Measurements from ENCODE around the gene FBXO47.

Gene FBXO47

GRCh38 chr17:38906460-38907228 lies 60.6 kb downstream of the FBXO47 start:
- no peak for DNase-seq (ENCODE audit: low read depth in 2 of 2, low spot score in 1 of 2)

GRCh38 chr17:38905375-38905774 lies 61.8 kb downstream of the FBXO47 start:
- no peak for DNase-seq (ENCODE audit: low read depth in 2 of 2, low spot score in 1 of 2)

- DNase-seq (ENCODE audit: low read depth in 2 of 2, low spot score in 1 of 2) = no peak
Observed at GRCh38 chr17:38904892-38905291, 62.3 kb downstream of the FBXO47 start.

GRCh38 chr17:38903404-38903803 lies 63.8 kb downstream of the FBXO47 start:
- no peak for DNase-seq (ENCODE audit: low read depth in 2 of 2, low spot score in 1 of 2)

GRCh38 chr17:38900978-38901656 lies 66.1 kb downstream of the FBXO47 start:
- peak in 1 of 2 donors; percentile 21 for DNase-seq (ENCODE audit: low read depth in 2 of 2, low spot score in 1 of 2)

- DNase-seq (ENCODE audit: low read depth in 2 of 2, low spot score in 1 of 2) = no peak
Observed at GRCh38 chr17:38899421-38899820, 67.8 kb downstream of the FBXO47 start.

GRCh38 chr17:38898812-38899348 lies 68.3 kb downstream of the FBXO47 start:
- peak; percentile 46 to 69 for DNase-seq (ENCODE audit: low read depth in 2 of 2, low spot score in 1 of 2)

- no peak for DNase-seq (ENCODE audit: low read depth in 2 of 2, low spot score in 1 of 2)
Observed at GRCh38 chr17:38898291-38898679, 68.9 kb downstream of the FBXO47 start.

- DNase-seq (ENCODE audit: low read depth in 2 of 2, low spot score in 1 of 2) = no peak
Observed at GRCh38 chr17:38897671-38898290, 69.4 kb downstream of the FBXO47 start.

- DNase-seq (ENCODE audit: low read depth in 2 of 2, low spot score in 1 of 2) = no peak
Observed at GRCh38 chr17:38897176-38897575, 70.0 kb downstream of the FBXO47 start.

- DNase-seq (ENCODE audit: low read depth in 2 of 2, low spot score in 1 of 2) = no peak
Observed at GRCh38 chr17:38896346-38896954, 70.8 kb downstream of the FBXO47 start.

- DNase-seq (ENCODE audit: low read depth in 2 of 2, low spot score in 1 of 2) = no peak
Observed at GRCh38 chr17:38894276-38894675, 72.9 kb downstream of the FBXO47 start.

- DNase-seq (ENCODE audit: low read depth in 2 of 2, low spot score in 1 of 2) = no peak
Observed at GRCh38 chr17:38893607-38894006, 73.6 kb downstream of the FBXO47 start.

GRCh38 chr17:38893113-38893512 lies 74.1 kb downstream of the FBXO47 start:
- DNase-seq (ENCODE audit: low read depth in 2 of 2, low spot score in 1 of 2) = no peak

- DNase-seq (ENCODE audit: low read depth in 2 of 2, low spot score in 1 of 2) = no peak
Observed at GRCh38 chr17:38892620-38893019, 74.6 kb downstream of the FBXO47 start.

- no peak for DNase-seq (ENCODE audit: low read depth in 2 of 2, low spot score in 1 of 2)
Observed at GRCh38 chr17:38892083-38892482, 75.1 kb downstream of the FBXO47 start.

- DNase-seq (ENCODE audit: low read depth in 2 of 2, low spot score in 1 of 2) = no peak
Observed at GRCh38 chr17:38891441-38891840, 75.8 kb downstream of the FBXO47 start.

- DNase-seq (ENCODE audit: low read depth in 2 of 2, low spot score in 1 of 2) = no peak
Observed at GRCh38 chr17:38890410-38890746, 76.8 kb downstream of the FBXO47 start.

GRCh38 chr17:38889745-38890409 lies 77.3 kb downstream of the FBXO47 start:
- DNase-seq (ENCODE audit: low read depth in 2 of 2, low spot score in 1 of 2) = no peak

- DNase-seq (ENCODE audit: low read depth in 2 of 2, low spot score in 1 of 2) = no peak
Observed at GRCh38 chr17:38888842-38889241, 78.4 kb downstream of the FBXO47 start.

- DNase-seq (ENCODE audit: low read depth in 2 of 2, low spot score in 1 of 2) = no peak
Observed at GRCh38 chr17:38886643-38887010, 80.6 kb downstream of the FBXO47 start.
